ENCODE results near the gene SMARCE1.

Gene SMARCE1

DNA sequence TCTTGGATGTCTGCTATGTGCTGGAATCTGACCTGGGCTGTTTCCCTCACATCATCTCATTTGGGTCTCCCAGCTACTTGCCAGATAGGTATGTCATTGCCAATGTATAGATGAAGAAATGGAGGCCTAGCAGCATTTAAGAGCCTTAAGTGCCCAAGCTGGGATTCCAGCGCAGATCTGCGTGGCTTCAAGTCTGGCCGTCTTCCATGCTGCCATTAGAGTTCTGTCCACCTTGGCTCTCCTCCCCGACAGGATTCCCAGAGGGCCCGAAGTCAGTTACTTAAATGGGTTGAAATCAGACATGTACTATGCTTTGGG lies 49.4 kb downstream of the SMARCE1 start:
- H3K27me3 ChIP-seq (ENCODE audit: low read length): no peaks in the 10 kb centered on the region
- no peaks in the 10 kb centered on the region for H3K9me2 ChIP-seq (replicated peaks; ENCODE audit: insufficient read depth, low read length)
- no peaks in the 10 kb centered on the region for H4K20me1 ChIP-seq (ENCODE audit: low read depth, low read length)
- H3K36me3 ChIP-seq (ENCODE audit: low read length): no peaks in the 10 kb centered on the region
- H3K79me2 ChIP-seq (ENCODE audit: insufficient read depth, low read length): no peaks in the 10 kb centered on the region
- peaks cover 6% of the 10 kb centered on the region; the same call in 1 of the 2 replicates for H3K9me3 ChIP-seq (ENCODE audit: insufficient read depth, low read length)
- no peak overlapping the region for H3K4me3 ChIP-seq (ENCODE audit: insufficient read depth, low read length, poor library complexity, severe bottlenecking)
- no peak overlapping the region for H3K9ac ChIP-seq (ENCODE audit: low read length)
- no peak for TF ChIP-seq EZH2phosphoT487 (conservative IDR thresholded peaks at IDR 0.05; ENCODE audit: low read length)
- TF ChIP-seq, protein P1, sequence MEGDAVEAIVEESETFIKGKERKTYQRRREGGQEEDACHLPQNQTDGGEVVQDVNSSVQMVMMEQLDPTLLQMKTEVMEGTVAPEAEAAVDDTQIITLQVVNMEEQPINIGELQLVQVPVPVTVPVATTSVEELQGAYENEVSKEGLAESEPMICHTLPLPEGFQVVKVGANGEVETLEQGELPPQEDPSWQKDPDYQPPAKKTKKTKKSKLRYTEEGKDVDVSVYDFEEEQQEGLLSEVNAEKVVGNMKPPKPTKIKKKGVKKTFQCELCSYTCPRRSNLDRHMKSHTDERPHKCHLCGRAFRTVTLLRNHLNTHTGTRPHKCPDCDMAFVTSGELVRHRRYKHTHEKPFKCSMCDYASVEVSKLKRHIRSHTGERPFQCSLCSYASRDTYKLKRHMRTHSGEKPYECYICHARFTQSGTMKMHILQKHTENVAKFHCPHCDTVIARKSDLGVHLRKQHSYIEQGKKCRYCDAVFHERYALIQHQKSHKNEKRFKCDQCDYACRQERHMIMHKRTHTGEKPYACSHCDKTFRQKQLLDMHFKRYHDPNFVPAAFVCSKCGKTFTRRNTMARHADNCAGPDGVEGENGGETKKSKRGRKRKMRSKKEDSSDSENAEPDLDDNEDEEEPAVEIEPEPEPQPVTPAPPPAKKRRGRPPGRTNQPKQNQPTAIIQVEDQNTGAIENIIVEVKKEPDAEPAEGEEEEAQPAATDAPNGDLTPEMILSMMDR (IDR thresholded peaks at IDR 0.05; ENCODE audit: insufficient read depth, low read length, poor library complexity, severe bottlenecking): no peak
- no peak overlapping the region for H3K4me2 ChIP-seq (ENCODE audit: low read depth, low read length, poor library complexity, severe bottlenecking)
- no peaks in the 10 kb centered on the region for H3F3A ChIP-seq (ENCODE audit: insufficient read depth)
- H2AFZ ChIP-seq (ENCODE audit: low read depth, low read length, severe bottlenecking): no peak overlapping the region
- no peak overlapping the region for H3K27ac ChIP-seq (ENCODE audit: low read depth, low read length)

DNA sequence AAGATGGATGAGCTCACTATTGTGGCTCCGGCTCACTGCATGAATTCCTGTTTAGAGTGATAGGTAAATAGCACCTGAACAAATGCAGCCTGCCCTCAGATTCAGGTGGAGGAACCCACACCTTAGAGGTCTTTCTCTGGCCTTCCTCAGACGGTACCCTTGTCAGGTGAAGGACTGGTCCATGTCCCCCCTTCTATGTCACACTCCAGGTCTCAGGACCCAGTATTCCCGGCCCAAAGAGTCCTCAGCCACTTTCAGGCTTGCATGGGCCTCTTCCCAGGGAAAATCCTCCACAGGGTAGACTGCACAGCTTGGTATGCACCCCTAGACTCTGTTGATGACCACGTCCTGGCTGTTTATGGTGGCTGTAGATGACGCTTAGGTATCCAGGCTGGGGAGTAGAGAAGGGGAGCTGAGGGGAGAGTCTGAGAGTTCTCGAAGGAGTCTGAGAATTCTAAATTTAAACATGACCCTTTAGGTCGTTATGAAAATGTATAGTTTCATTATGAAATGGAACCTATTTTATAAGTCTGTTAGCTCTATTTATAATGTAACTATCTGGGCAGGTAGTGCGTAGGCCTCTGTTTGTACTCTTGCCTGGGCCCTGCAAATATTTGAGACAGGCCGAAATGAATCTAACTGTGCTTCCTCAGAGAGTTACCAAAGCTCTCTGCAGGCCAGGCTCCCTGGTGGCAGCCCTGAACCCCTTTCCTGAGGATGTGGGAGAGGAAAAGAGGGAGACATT lies 49.9 kb downstream of the SMARCE1 start:
- Histone ChIP-seq H3K4me2 (ENCODE audit: low read depth, low read length, poor library complexity, severe bottlenecking) (no peak overlapping the region), H3K36me3 (ENCODE audit: low read length) (no peaks in the 10 kb centered on the region), H3K9me2 (replicated peaks; ENCODE audit: insufficient read depth, low read length) (no peaks in the 10 kb centered on the region), H3K27ac (ENCODE audit: low read depth, low read length) (no peak overlapping the region), H3K9me3 (ENCODE audit: insufficient read depth, low read length) (peaks cover 6% of the 10 kb centered on the region; the same call in 1 of the 2 replicates), H3K27me3 (ENCODE audit: low read length) (no peaks in the 10 kb centered on the region), H3K9ac (ENCODE audit: low read length) (no peak overlapping the region), H3K79me2 (ENCODE audit: insufficient read depth, low read length) (no peaks in the 10 kb centered on the region), H3F3A (ENCODE audit: insufficient read depth) (no peaks in the 10 kb centered on the region), H4K20me1 (ENCODE audit: low read depth, low read length) (no peaks in the 10 kb centered on the region), H3K4me3 (ENCODE audit: insufficient read depth, low read length, poor library complexity, severe bottlenecking) (no peak overlapping the region), H2AFZ (ENCODE audit: low read depth, low read length, severe bottlenecking) (no peak overlapping the region)
- no peak for TF ChIP-seq EZH2phosphoT487 (conservative IDR thresholded peaks at IDR 0.05; ENCODE audit: low read length)
- TF ChIP-seq, protein P1 (IDR thresholded peaks at IDR 0.05; ENCODE audit: insufficient read depth, low read length, poor library complexity, severe bottlenecking): no peak

DNA sequence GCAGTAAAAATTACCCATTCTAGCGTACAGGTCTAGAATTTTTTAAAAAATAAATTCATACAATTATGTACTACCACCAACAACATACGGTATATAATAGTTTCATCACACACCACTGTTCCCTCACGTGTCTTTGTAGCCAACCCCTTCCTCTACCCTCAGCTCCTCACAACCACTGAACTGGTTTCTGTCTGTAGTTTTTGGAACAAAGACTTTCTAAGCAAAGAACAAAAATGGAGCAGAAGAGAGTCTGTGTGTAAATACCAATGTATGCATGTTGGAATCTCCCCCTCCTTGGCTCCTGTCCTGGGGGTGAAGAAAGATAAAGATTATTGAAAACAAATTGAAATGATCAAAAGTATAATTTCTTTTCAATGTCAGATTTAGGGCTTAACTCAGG lies 50.5 kb downstream of the SMARCE1 start:
- Histone ChIP-seq H3K9me3 (ENCODE audit: insufficient read depth, low read length) (peaks cover 6% of the 10 kb centered on the region; the same call in 1 of the 2 replicates), H3F3A (ENCODE audit: insufficient read depth) (no peaks in the 10 kb centered on the region), H3K79me2 (ENCODE audit: insufficient read depth, low read length) (no peaks in the 10 kb centered on the region), H4K20me1 (ENCODE audit: low read depth, low read length) (no peaks in the 10 kb centered on the region), H2AFZ (ENCODE audit: low read depth, low read length, severe bottlenecking) (no peak overlapping the region), H3K4me3 (ENCODE audit: insufficient read depth, low read length, poor library complexity, severe bottlenecking) (no peak overlapping the region), H3K9me2 (replicated peaks; ENCODE audit: insufficient read depth, low read length) (no peaks in the 10 kb centered on the region), H3K9ac (ENCODE audit: low read length) (no peak overlapping the region), H3K4me2 (ENCODE audit: low read depth, low read length, poor library complexity, severe bottlenecking) (no peak overlapping the region), H3K27ac (ENCODE audit: low read depth, low read length) (no peak overlapping the region), H3K36me3 (ENCODE audit: low read length) (no peaks in the 10 kb centered on the region), H3K27me3 (ENCODE audit: low read length) (no peaks in the 10 kb centered on the region)
- TF ChIP-seq, protein P1 (IDR thresholded peaks at IDR 0.05; ENCODE audit: insufficient read depth, low read length, poor library complexity, severe bottlenecking): no peak
- no peak for TF ChIP-seq EZH2phosphoT487 (conservative IDR thresholded peaks at IDR 0.05; ENCODE audit: low read length)
